Measurements from ENCODE around the gene FFAR3. TPM values are rescaled to one million over a fixed set of nuclear protein-coding genes. Genes with fewer than 3 reads are reported as not detected.
A peak's percentile ranks its signal among the peaks of the same experiment; 100 is the strongest.

The FFAR3 gene
- total RNA-seq: not detected

GRCh38 chr19:35357867-35358573 lies at the start of gene FFAR3:
Gene FFAR3 (plus strand): TSS chr19:35358460. CDS start chr19:35358891, 431 bp downstream.
- ATAC-seq (peak; percentile 50), DNase-seq (ENCODE audit: low spot score) (peak; percentile 44)

- no peak for DNase-seq (ENCODE audit: low spot score)
- ATAC-seq: no peak
These were observed 49.4 kb upstream of the FFAR3 start for GRCh38 chr19:35308910-35309309.

GRCh38 chr19:35309481-35310279 lies 48.6 kb upstream of the FFAR3 start:
- DNase-seq (ENCODE audit: low spot score): no peak
- peak; percentile 45 for ATAC-seq

GRCh38 chr19:35310331-35310730 lies 47.9 kb upstream of the FFAR3 start:
- ATAC-seq: no peak
- no peak for DNase-seq (ENCODE audit: low spot score)

- no peak for DNase-seq (ENCODE audit: low spot score)
- no peak for ATAC-seq
These were observed 47.3 kb upstream of the FFAR3 start for GRCh38 chr19:35310811-35311465.

- no peak for DNase-seq (ENCODE audit: low spot score)
- ATAC-seq: no peak
These were observed 46.2 kb upstream of the FFAR3 start for GRCh38 chr19:35311901-35312665.

- DNase-seq (ENCODE audit: low spot score) (no peak), ATAC-seq (no peak)
These were observed 44.7 kb upstream of the FFAR3 start for GRCh38 chr19:35313587-35313986.

DNA sequence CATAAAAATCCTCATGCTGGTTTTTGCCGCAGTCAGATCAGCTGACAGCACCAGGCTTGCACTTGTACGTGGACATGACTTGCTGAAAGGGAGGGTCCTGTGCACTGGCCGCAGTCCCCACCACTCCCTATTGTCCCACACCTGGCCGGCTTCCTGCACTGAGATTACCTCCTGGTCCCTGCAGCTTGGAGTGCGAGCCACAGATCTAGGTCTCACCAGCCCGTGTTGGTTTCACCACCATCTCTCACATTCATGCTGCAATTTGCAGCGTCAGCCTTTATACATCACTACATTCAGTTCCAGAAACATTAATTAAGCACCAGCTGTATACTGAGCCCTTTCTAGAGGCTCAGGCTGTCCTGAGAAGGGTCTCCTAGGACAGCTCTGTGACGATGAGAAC lies 44.2 kb upstream of the FFAR3 start:
- ATAC-seq (no peak), DNase-seq (ENCODE audit: low spot score) (no peak)

DNA sequence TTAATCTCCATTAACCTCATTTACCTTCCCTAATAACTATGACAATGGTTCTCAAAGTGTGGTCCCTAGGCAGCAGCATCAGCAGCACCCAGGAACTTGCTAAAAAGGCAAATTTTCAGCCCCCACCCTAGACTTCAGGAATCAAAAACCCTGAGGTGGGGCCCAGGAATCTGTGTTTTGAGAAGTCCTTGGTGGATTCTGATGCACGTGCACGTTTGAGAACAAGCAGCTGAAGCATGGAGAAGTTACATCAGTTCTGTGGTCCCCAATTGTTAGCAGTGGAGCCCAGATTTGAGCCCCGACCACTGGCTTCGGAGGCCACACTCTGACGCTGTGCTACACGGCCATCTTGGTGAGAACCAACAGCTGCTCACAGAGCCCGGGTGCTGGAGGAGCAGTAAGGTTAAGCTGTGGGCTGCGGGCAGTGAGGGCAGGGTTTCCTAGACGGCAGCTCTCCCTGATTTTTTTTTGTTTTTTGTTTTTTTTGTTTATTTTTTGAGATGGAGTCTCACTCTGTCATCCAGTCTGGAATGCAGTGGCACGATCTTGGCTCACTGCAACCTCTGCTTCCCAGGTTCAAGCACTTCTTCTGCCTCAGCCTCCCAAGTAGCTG lies 43.3 kb upstream of the FFAR3 start:
- no peak for ATAC-seq
- DNase-seq (ENCODE audit: low spot score): no peak

DNA sequence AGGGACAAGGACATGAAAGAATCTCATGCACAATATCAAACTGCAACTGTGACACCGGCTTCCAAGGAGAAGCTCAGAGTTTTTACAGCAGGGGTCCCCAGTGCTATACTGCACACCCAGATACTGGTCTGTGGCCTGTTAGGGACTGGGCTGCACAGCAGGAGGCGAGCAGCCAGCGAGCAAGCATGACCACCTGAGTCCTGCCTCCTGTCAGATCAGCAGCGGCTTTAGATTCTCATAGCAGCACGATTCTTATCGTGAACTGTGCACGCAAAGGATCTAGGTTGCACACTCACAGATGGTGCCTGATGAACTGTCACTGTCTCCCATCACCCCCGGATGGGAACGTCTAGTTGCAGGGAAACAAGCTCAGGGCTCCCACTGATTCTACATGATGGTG lies 42.4 kb upstream of the FFAR3 start:
- no peak for DNase-seq (ENCODE audit: low spot score)
- ATAC-seq: no peak

- DNase-seq (ENCODE audit: low spot score) (no peak), ATAC-seq (peak; percentile 62)
These were observed 41.7 kb upstream of the FFAR3 start for GRCh38 chr19:35316560-35316959.

- peak; percentile 20 for ATAC-seq
- no peak for DNase-seq (ENCODE audit: low spot score)
These were observed 40.7 kb upstream of the FFAR3 start for GRCh38 chr19:35317464-35318043.

- peak; percentile 62 for ATAC-seq
- DNase-seq (ENCODE audit: low spot score): peak; percentile 61
These were observed 39.4 kb upstream of the FFAR3 start for GRCh38 chr19:35318679-35319448.

DNA sequence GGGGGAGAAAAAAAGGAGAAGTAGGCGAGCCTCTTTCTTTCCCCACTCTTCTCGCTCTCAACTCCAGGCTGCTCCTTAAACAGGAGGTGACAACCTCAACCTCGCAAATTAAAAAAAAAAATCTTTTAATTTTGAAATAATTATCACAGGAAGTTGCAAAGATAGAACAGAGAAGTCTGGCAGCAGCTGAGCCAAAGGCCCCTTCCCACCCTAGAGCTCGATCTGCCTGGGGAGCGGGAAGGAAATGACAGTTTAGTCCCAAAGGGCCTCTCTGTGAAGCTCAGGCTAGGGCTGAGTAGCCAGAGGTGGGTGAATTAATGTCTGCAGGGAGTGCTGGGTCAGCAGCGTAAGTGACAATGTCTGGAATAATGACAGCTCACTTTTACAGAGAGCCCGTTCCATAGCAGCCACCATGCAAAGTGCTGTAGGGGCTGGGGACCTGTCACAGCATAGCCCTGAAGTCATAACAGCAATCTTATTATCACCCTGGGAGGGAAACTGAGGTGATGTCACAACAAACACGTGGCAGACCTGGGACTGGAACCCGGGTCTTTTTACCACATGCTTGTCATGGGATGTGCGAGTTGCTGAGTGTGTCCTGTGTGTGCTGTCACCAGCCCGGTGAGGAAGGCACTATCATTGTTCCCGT lies 38.1 kb upstream of the FFAR3 start:
- ATAC-seq (peak; percentile 45), DNase-seq (ENCODE audit: low spot score) (no peak)

DNA sequence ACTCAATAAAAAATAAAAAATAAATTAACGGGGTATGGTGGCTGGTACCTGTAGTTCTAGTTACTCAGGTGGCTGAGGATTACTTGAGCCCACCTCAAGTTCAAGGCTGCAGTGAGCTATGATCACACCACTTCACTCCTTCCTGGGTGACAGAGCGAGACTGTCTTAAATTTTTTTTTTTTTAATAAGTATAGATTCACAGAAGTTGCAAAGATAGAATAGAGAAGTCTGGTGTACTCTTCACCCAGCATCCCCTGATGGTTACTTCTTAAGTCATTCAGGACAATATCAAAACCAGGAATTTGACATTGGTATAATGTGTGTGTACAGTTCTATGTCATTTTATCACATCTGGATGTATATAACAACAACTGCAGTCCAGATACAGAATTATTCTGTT lies 37.0 kb upstream of the FFAR3 start:
- DNase-seq (ENCODE audit: low spot score): no peak
- no peak for ATAC-seq

GRCh38 chr19:35322014-35322413 lies 36.2 kb upstream of the FFAR3 start:
- ATAC-seq (no peak), DNase-seq (ENCODE audit: low spot score) (no peak)

DNA sequence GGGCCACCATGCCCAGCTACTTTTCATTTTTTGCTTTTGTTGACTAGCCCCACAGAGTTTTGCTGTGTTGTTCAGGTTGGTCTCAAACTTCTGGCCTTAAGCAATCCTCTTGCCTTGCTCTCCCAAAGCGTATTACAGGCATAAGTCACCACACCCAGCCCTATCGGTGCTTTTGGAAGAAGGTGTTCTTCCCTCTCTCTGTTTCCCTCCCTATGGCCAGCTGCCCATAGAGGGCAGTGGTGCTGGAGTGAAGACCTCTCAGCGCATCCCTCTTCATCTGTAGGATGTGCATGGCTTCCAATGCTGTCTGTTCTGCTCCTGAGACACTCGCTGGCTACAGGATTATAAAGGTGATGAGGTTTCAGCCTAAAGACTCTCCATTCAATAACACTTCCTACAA lies 30.6 kb upstream of the FFAR3 start:
- DNase-seq (ENCODE audit: low spot score): no peak
- no peak for ATAC-seq

DNA sequence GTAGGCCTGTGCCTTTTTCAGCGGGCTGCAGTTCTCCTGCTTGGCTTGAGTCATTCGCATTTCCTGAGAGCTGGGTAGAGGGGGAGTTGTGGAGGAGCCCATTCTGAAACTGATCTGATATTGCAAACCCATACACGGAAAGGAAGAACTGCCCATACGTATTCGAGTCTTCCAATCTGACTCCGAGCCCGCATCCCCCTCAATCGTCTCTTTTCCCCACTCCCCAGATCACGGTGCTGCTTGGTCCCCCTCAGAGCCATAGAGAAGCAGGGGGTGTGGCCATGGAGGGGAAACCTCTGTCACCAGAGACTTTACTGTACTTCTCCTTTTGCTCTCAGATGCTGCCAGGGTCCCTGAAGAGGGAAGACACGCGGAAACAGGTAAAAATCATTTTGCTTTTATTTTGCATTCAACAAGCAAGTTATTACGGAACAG lies 29.4 kb upstream of the FFAR3 start, which contains the start of gene CD22:
Gene CD22, plus strand, starts transcription at position 337 of the 435 bp plus-strand sequence. CDS start 2,854 bp downstream, outside the sequence.
- ATAC-seq: no peak
- no peak for DNase-seq (ENCODE audit: low spot score)

DNA sequence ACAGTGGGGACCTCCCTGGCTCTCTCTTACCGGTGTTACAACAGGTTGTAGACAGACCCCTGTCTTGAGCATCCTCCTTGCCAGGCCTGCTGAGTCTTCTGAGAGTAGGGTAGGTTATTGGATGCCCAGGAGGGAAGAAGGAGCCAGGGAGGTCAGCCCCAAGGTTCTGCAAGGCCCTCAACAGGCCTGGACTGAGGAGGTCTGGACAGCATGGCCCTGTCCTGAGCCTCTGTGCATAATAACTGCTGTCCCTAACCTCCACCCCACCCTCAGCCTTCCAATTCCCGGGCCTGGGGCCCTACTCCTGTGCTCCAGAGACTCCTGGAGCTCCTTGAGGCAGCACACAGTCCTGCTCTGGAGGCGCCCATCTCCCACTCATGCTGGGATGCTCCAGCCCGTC lies 28.9 kb upstream of the FFAR3 start:
- ATAC-seq (no peak), DNase-seq (ENCODE audit: low spot score) (no peak)

Data from left lobe of liver (tissue), 2 donors.